GM18526 (cell line): Measurements from ENCODE around the gene RHOG.

Experiments used
- POLR2A ChIP-seq: IDR thresholded peaks from 3 replicates; pipeline ENCODE4 v1.6.1; 2011; ENCODE audit not compliant: insufficient read length; ENCODE audit errors: extremely low read depth

Gene RHOG

GRCh38 chr11:3807909-3808860 lies 32.6 kb downstream of the RHOG start, which contains the start of gene PGAP2:
Gene PGAP2 (plus strand): TSS chr11:3808560. CDS start chr11:3811260, 2,700 bp downstream.
- peak; percentile 35 for TF ChIP-seq POLR2A

- no peak for TF ChIP-seq POLR2A
These were observed 36.8 kb downstream of the RHOG start for GRCh38 chr11:3803726-3804495.

DNA sequence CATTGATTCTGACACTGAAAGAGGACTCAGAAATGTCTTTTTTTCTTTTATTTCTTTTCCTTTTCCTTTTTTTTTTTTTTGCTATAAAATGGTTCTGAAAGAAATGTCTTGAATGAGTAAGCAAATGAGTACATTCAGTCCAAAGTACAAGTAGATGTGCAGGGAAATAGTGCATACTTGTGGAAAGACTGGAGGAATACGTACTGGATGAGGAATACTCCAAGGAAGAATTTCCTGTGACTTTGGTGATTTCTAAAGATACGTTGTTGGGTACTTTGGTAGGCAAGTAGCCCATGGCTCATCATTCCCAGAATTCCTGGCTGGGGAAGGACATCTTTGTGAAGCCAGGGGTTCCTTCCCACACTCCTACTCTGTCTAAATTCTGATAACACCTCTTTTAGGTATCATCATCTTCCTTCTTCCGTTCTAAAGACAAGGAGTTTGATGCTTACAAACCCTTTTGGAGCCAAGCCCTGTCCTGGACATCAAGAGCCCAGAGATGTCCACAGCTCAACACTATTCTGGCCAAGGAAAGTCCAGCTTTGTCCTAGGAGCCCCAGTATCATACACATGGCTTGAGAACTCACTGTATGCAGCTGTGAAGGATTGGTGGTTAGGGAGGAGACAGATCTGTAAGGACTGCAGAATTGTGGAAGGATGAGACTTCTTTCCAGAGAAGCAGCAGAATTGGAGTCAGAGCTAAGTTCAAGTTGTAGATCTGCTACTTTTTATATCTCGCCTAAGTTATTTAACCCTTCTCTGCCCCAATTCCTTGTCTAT lies 38.6 kb downstream of the RHOG start:
- TF ChIP-seq POLR2A = no peak

GRCh38 chr11:3799873-3800272 lies 40.9 kb downstream of the RHOG start:
- no peak for TF ChIP-seq POLR2A

DNA sequence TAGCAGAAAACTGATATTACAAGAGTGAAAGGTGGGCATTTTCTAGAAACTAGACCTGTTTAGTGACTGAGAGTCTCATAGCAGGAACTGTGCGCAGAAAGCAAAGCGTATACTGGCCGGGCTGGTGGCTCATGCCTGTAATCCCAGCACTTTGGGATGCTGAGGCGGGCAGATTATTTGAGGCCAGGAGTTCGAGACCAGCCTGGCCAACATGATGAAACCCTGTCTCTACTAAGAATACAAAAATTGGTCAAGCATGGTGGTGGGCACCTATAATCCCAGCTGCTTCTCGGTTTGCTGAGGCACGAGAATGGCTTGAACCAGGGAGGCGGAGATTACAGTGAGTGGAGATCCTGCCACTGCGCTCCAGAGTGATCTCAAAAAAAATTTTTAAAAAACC lies 41.6 kb downstream of the RHOG start:
- TF ChIP-seq POLR2A = no peak

DNA sequence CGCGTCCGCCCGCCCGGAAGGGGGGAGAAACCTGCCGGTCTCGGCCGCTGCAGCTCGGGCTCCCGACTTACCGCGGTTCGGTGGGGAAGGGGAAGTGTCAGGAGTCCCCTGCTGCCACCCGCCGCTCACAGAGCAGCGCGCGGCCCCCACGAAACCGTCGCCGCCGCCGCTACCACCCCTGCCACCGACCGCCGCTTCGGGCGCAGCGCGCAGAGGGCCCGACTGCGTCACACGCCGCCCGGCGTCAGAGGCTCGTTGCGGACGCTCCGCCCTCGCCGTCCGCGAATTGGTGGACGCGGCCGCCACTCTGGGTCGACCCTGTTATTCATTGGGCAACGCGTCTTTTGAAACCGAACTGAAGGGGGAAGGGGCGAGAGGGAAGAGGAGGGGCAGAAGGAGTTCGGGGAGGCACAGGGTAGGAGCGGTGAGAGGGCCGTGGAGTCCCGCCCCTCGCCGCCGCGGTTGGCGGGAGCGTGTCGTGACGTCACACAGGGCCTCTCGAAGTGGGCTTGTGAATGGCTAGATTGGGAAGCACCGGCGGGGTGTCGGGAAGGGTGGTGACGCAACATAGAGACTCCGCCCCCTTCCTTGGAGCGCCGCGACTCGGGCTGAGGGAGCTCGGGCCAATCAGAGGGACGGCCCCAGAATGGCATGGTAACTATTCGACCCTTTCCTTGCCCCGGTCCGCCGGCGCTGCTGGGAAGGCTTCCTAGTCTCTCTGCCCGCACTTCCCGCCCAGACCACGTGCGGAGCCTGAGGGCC lies 43.2 kb downstream of the RHOG start, which contains the start of gene NUP98:
Gene NUP98 (minus strand): TSS at position 226 of the 762 bp plus-strand sequence. CDS start 15,437 bp downstream, outside the sequence.
- peak; percentile 96 for TF ChIP-seq POLR2A

DNA sequence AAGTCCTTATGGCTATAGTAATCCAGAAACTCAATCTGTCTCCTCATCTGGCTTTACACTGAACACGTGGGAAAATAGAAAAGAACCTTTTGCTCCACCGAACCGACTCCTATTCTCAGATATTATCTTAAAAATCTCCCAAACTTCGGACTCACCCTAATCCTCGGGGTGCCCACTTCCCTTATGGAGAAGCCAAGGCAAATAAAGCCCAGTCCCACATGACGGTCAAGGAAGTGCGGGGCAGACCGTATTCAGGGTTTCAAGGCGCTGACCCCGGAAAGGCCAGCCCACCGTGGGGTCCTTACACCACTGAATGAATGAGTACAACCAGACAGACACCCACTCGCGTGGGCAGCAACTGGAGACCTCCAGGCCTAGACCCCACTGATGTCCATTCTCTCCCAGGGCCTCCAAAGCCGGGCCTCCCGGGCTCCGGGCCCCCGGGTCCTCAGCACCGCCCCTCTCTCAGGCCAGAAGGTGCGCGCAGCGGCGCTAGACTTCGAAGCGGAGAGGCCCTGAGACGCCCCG lies 43.9 kb downstream of the RHOG start:
- no peak for TF ChIP-seq POLR2A

DNA sequence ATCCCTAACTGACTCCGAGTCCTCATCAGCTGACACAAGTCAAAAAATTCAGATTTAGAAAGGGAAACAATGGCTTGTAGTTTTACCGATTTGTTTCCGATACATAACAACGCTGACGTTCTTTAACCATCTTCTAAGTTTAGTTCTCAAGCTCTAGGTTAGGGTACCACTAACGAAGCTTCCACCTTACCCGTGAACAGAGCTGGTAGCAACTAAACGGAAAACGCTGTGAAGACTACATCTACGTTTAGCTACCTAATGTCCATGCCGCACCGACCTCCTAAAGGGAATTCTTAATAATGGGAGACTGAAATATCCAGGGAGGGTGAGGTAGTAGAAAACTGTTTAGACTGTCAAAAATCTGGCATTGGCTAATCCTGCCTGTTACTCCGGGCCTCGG lies 44.4 kb downstream of the RHOG start:
- no peak for TF ChIP-seq POLR2A

GRCh38 chr11:3796002-3796311 lies 44.8 kb downstream of the RHOG start:
- no peak for TF ChIP-seq POLR2A

DNA sequence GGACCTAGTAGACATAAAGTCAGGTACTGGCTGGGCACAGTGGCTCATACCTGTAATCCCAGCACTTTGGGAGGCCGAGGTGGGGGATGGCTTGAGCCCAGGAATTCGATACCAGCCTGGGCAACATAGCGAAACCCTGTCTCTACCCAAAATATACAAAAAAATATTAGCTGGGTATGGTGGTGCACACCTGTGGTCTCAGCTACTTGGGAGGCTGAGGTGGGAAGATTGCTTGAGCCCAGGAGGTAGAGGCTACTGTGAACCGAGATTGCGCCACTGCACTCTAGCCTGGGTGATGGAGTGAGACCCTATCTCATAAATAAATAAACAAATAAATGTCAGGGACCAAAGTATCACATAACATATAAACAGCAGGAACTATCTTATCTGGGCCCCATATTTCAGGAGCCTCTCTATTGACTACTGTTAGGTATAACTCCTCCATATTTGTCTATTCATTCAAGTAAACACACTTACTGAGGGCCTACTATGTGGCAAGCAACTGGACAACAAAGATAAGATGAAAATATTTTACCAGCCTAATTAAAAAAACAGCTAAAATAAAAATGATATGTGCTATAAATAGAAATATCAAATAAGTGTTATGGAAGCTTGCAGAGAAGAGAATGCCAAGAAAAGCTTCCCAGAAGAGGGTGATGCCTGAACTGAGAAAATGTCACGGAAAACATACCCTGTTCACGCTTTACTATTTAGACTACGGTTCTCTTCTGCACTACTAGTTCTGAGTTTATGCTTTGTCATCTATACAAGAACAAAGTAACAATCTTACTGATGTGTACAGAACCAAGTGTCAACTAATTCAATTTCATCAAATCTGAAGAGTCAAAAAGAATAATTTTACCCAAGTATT lies 45.4 kb downstream of the RHOG start:
- TF ChIP-seq POLR2A = no peak

DNA sequence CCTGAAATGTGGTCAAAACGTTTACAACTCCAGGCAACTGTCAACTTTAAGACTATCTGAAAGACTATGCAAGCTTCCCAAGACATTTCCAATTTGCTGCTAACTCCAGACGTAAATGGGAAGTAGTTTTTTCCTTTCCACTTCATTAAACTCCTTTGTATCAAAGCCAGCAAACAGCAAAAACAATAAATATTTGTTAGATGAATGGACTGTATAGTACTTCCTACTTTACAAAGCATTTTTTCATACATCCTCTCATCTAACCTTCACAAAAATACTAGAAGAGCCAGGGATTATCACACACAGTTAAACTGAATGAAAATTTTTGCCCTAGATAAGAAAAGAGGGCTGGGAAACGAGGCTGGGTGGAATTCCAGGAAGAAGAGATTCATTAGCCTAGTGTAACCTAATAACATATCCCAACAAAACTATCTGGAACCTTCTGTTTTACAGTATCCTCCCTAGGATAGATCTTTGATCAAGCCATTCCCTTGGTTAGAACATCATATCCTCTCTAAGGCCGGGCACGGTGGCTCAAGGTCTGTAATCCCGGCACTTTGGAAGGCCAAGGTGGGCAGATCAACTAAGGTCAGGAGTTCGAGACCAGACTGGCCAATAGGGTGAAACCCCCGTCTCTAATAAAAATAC lies 53.9 kb downstream of the RHOG start:
- TF ChIP-seq POLR2A = no peak

GRCh38 chr11:3783611-3784010 lies 57.1 kb downstream of the RHOG start:
- TF ChIP-seq POLR2A = no peak

GRCh38 chr11:3782963-3783362 lies 57.8 kb downstream of the RHOG start:
- TF ChIP-seq POLR2A = no peak

- no peak for TF ChIP-seq POLR2A
These were observed 59.3 kb downstream of the RHOG start for GRCh38 chr11:3781423-3781822.
